ENCODE measurements around the gene MTMR3.

DNA sequence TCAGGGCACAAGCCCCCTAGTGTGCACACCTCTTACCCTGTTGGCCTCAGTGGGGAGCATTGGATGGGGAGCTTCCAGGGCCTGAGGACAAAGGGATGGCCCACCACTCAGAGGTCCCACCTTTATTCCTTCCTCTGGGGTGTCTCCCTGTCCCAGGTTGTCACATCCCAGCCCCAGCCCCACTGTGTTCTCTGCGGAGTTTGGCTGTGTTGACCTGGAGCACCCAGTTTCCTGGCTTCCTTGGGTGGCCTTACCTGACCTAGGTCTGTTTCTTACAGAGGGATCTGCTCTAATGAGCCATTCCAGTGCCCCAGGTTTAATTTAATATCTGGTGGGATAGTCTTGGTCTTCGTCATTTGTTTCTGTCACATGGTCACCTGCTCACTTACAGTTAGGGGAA is 158.5 kb downstream of the MTMR3 start:
- TF ChIP-seq POLR2AphosphoS5 (IDR thresholded peaks at IDR 0.05) (no peak), CTCF (IDR thresholded peaks at IDR 0.05) (no peak)

All from esophagus muscularis mucosa (tissue), 3 donors.